Kidney (tissue), 14 donors: ENCODE data around the gene UBQLN4. TPM values are rescaled to one million over a fixed set of nuclear protein-coding genes. Genes with fewer than 3 reads are reported as not detected.

Experiments used
- DNase-seq, 5 donors: peaks; one replicate each; pipeline ENCODE4 v3.0.0-alpha.2; 2013 to 2020
- FAIRE-seq: peaks from 2 replicates; lab custom pipeline; 2012; peaks lifted over from hg19 to GRCh38; lab: Jason Lieb, UNC
- H3K27ac ChIP-seq, 2 donors: one replicate each; pipeline ENCODE4 v1.7.0; 2013; ENCODE audit warnings: low read depth in 2 of 2, low read length in 2 of 2, inconsistent platforms in 1 of 2
- H3K27me3 ChIP-seq: one replicate; pipeline ENCODE4 v1.7.1; 2013; ENCODE audit warnings: low read length, inconsistent platforms; ENCODE audit not compliant: control insufficient read depth, insufficient read depth
- H3K36me3 ChIP-seq, 3 donors: one replicate each; pipeline versions ENCODE4 v1.7.0 to v1.7.1; 2013; ENCODE audit warnings: low read length in 3 of 3, control low read depth in 1 of 3, inconsistent platforms in 1 of 3; ENCODE audit not compliant: insufficient read depth in 3 of 3, control insufficient read depth in 2 of 3
- H3K4me1 ChIP-seq, 3 donors: one replicate each; pipeline versions ENCODE4 v1.7.0 to v1.7.1; 2013; ENCODE audit warnings: low read length in 3 of 3, inconsistent platforms in 1 of 3, low read depth in 1 of 3; ENCODE audit not compliant: control insufficient read depth in 2 of 3, insufficient read depth in 2 of 3
- H3K4me3 ChIP-seq, 3 donors: one replicate each; pipeline versions ENCODE4 v1.7.0 to v1.8.1; 2013; ENCODE audit warnings: low read length in 3 of 3, control low read depth in 1 of 3, inconsistent platforms in 1 of 3
- H3K9ac ChIP-seq, 3 donors: one replicate each; pipeline versions ENCODE4 v1.7.0 to v1.7.1; 2013; ENCODE audit warnings: low read length in 3 of 3, control low read depth in 1 of 3, inconsistent platforms in 1 of 3
- H3K9me3 ChIP-seq, 3 donors: one replicate each; pipeline versions ENCODE4 v1.7.0 to v1.7.1; 2013; ENCODE audit warnings: low read length in 3 of 3, control low read depth in 1 of 3, inconsistent platforms in 1 of 3; ENCODE audit not compliant: control insufficient read depth in 2 of 3, insufficient read depth in 1 of 3
- CTCF ChIP-seq: IDR thresholded peaks from 3 replicates; pipeline ENCODE4 v1.5.1; 2012; ENCODE audit warnings: mild to moderate bottlenecking, moderate library complexity, borderline replicate concordance; ENCODE audit not compliant: insufficient read depth; ENCODE audit errors: extremely low read depth
- intact Hi-C: fragments of 100-400 bp; cut with DNase I; formaldehyde crosslinking; loops from one replicate; pipeline ENCODE4 v1.11.1; 2022
- polyA plus RNA-seq: library from polyadenylated mRNA; stranded (reverse); fragments of 350-450 nt; fragmentation: Illumina TruSeq; extraction: RNeasy Lipid Tissue Mini Kit (QIAGEN cat#74804); gene quantifications from one replicate; pipeline ENCODE4 v1.2.3, GENCODE V29; 2014; ENCODE audit warnings: low read depth, low replicate concordance; ENCODE audit not compliant: insufficient read depth
- total RNA-seq: library from RNA; stranded (reverse); fragmentation: NEBNext Ultra II Directional; extraction: Animal tissue kit (Norgen Biotek cat#: 25700); gene quantifications from one replicate; pipeline ENCODE4 v1.2.1, GENCODE V29; 2021
- donor health status: control.
- donor health status: control.
- donor health status: control.
- donor health status: control.
- donor health status: control.
- donor health status: DM: yes; HTN: yes; CAD: no.
- donor health status: Normal renal cell carcinoma (clear cell type).

Gene UBQLN4
- total and polyA plus RNA-seq, 2 donors from 2014 or later = 24.5 to 24.6 TPM

GRCh38 chr1:156078728-156079127 is 25.1 kb upstream of the UBQLN4 start:
- H3K4me3 ChIP-seq = no peak overlapping the region
- intact Hi-C loops = no loop called here
- no peak for TF ChIP-seq CTCF
- no peak overlapping the region for H3K27ac ChIP-seq
- peaks cover 0 to 11% (median 0%) of the 10 kb centered on the region in 3 donors for H3K4me1 ChIP-seq
- FAIRE-seq = no peak
- no peaks in the 10 kb centered on the region for H3K27me3 ChIP-seq
- no peaks in the 10 kb centered on the region for H3K36me3 ChIP-seq
- H3K9me3 ChIP-seq = no peaks in the 10 kb centered on the region
- DNase-seq = no peak
- H3K9ac ChIP-seq = no peak overlapping the region

- intact Hi-C loops = no loop called here
- Histone ChIP-seq H3K9ac (no peak overlapping the region), H3K4me1 (peaks cover 0 to 11% (median 0%) of the 10 kb centered on the region in 3 donors), H3K27me3 (no peaks in the 10 kb centered on the region), H3K36me3 (peaks cover 0 to 2% (median 0%) of the 10 kb centered on the region in 3 donors), H3K27ac (peak overlapping the region in 1 of 2 donors; percentile 47), H3K9me3 (no peaks in the 10 kb centered on the region), H3K4me3 (peak overlapping the region in 1 of 3 donors; percentile 79)
- TF ChIP-seq CTCF = no peak
- FAIRE-seq (no peak), DNase-seq (no peak)
Observed at GRCh38 chr1:156077430-156077760, 23.8 kb upstream of the UBQLN4 start.

- DNase-seq = peak; percentile 77 to 88 (median 84)
- Histone ChIP-seq H3K4me3 (peak overlapping the region in 2 of 3 donors; percentile 76 to 79), H3K27ac (peak overlapping the region in 1 of 2 donors; percentile 47)
Observed at GRCh38 chr1:156076609-156077429, 23.2 kb upstream of the UBQLN4 start.

More at GRCh38 chr1:156076609-156077429, 23.2 kb upstream of the UBQLN4 start:
- Histone ChIP-seq H3K4me1 (peaks cover 0 to 11% (median 0%) of the 10 kb centered on the region in 3 donors), H3K9me3 (no peaks in the 10 kb centered on the region), H3K27me3 (no peaks in the 10 kb centered on the region), H3K36me3 (peaks cover 0 to 2% (median 0%) of the 10 kb centered on the region in 3 donors), H3K9ac (peak overlapping the region in 2 of 3 donors; percentile 41 to 81)
- intact Hi-C loops = no loop called here
- no peak for TF ChIP-seq CTCF
- no peak for FAIRE-seq
